Measurements from ENCODE around the gene VRTN. TPM values are rescaled to one million over a fixed set of nuclear protein-coding genes. Genes with fewer than 3 reads are reported as not detected.
A peak's percentile ranks its signal among the peaks of the same experiment; 100 is the strongest.

Gene VRTN, protein sequence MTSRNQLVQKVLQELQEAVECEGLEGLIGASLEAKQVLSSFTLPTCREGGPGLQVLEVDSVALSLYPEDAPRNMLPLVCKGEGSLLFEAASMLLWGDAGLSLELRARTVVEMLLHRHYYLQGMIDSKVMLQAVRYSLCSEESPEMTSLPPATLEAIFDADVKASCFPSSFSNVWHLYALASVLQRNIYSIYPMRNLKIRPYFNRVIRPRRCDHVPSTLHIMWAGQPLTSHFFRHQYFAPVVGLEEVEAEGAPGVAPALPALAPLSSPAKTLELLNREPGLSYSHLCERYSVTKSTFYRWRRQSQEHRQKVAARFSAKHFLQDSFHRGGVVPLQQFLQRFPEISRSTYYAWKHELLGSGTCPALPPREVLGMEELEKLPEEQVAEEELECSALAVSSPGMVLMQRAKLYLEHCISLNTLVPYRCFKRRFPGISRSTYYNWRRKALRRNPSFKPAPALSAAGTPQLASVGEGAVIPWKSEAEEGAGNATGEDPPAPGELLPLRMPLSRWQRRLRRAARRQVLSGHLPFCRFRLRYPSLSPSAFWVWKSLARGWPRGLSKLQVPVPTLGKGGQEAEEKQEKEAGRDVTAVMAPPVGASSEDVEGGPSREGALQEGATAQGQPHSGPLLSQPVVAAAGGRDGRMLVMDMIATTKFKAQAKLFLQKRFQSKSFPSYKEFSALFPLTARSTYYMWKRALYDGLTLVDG
- not detected in 2 replicates for total RNA-seq (2022)
- not detected for Bru-seq, nascent RNA
- BruChase-seq, experiment 1, labeled RNA remaining after a 6-hour chase = not detected
- not detected for BruChase-seq, experiment 2, labeled RNA remaining after a 2-hour chase
- long read RNA-seq = 0 reads

DNA sequence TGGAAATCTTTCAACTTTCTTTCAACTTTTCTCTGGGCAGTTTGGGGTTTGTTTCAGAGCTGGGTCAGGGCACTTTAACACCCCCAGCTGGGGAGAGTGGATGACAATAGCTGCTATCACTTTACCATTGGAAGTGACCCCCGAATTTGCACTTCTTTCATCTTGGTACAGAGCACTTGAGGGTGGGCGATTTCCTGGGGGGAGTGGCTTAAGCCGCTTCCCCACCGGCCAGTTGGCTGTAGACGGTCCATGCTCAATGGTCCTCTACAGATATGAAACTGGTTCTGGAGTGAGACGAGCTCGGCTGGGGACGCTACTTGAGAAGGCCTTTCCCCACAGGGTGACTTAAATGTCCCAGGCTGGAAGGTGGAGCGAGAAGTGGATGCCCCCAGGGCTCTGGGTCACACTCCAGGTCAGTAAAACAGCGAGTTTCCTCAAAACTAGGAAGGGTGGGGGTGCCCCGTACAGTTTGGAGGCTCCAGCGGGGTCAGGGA lies at the start of gene VRTN:
Gene VRTN (plus strand): TSS at position 231 of the 494 bp plus-strand sequence. CDS start 8,313 bp downstream, outside the sequence.
- Mint-ChIP-seq H3K4me1 (ENCODE audit: insufficient read depth, unreplicated experiment) (peaks cover 6% of the 10 kb centered on the region), H3K27ac (ENCODE audit: low read depth, unreplicated experiment) (no peak within 1 kb of the TSS), H3K4me3 (ENCODE audit: unreplicated experiment) (no peak within 1 kb of the TSS), H3K9me3 (ENCODE audit: unreplicated experiment) (no peaks in the 10 kb centered on the region), H3K27me3 (ENCODE audit: insufficient read depth, unreplicated experiment) (peaks cover 41% of the 10 kb centered on the region), H3K36me3 (ENCODE audit: insufficient read depth, unreplicated experiment) (no peaks in the 10 kb centered on the region)
- TF ChIP-seq, protein P1, sequence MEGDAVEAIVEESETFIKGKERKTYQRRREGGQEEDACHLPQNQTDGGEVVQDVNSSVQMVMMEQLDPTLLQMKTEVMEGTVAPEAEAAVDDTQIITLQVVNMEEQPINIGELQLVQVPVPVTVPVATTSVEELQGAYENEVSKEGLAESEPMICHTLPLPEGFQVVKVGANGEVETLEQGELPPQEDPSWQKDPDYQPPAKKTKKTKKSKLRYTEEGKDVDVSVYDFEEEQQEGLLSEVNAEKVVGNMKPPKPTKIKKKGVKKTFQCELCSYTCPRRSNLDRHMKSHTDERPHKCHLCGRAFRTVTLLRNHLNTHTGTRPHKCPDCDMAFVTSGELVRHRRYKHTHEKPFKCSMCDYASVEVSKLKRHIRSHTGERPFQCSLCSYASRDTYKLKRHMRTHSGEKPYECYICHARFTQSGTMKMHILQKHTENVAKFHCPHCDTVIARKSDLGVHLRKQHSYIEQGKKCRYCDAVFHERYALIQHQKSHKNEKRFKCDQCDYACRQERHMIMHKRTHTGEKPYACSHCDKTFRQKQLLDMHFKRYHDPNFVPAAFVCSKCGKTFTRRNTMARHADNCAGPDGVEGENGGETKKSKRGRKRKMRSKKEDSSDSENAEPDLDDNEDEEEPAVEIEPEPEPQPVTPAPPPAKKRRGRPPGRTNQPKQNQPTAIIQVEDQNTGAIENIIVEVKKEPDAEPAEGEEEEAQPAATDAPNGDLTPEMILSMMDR (IDR thresholded peaks at IDR 0.05; ENCODE audit: unreplicated experiment) = no peak
- intact Hi-C loops (cut with micrococcal nuclease) = no loop called here
- no peak for DNase-seq (ENCODE audit: unreplicated experiment)
- ChIA-PET POLR2A (no interaction called here), CTCF (interaction anchor here (0.6 kb wide), 2 partner anchors 122 to 148 kb away, joined by 3 read pairs; no protein-coding TSS in a partner anchor)
- BruUV-seq (replicated peaks) = no TSS peak

DNA sequence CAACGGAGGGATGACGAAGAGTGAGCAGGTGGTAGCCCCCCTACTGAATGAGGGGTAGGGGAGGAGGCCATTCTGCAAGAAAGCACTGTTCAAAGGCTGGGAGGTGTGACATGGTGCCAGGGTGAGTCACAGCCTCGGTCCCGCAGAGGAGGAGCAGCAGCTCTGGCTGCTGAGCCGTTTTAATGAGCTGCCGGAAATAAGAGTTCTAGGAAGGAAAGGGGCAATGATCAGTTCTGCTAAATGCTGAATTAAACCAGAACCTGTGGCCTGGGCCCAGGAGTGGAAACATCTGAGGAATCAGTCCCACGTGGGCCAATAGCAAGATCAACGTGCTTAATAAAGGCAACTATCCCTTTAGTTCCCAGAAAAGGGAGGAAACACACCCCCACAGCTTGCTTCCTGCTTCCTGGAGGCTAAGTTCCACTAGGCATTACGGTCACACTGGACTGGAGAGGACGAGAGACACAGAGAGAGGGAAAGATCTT lies 49.2 kb upstream of the VRTN start:
- peak; percentile 52 for DNase-seq (ENCODE audit: unreplicated experiment)
- Mint-ChIP-seq H3K4me1 (ENCODE audit: insufficient read depth, unreplicated experiment) (peaks cover 11% of the 10 kb centered on the region), H3K9me3 (ENCODE audit: unreplicated experiment) (no peaks in the 10 kb centered on the region), H3K27me3 (ENCODE audit: insufficient read depth, unreplicated experiment) (no peaks in the 10 kb centered on the region), H3K4me3 (ENCODE audit: unreplicated experiment) (peak overlapping the region; percentile 43), H3K27ac (ENCODE audit: low read depth, unreplicated experiment) (peak overlapping the region; percentile 24), H3K36me3 (ENCODE audit: insufficient read depth, unreplicated experiment) (peaks cover 15% of the 10 kb centered on the region)
- CTCF ChIA-PET = interaction anchor here (0.7 to 1.2 kb wide), 2 partner anchors 26 to 172 kb away, joined by 3 read pairs; no protein-coding TSS in a partner anchor
- intact Hi-C loops (cut with micrococcal nuclease) = no loop called here
- POLR2A ChIA-PET = no interaction called here
- TF ChIP-seq, protein P1 (IDR thresholded peaks at IDR 0.05; ENCODE audit: unreplicated experiment) = no peak
- no TSS peak for BruUV-seq (replicated peaks)

- DNase-seq (ENCODE audit: unreplicated experiment) = no peak
- Mint-ChIP-seq H3K36me3 (ENCODE audit: insufficient read depth, unreplicated experiment) (peaks cover 15% of the 10 kb centered on the region), H3K4me3 (ENCODE audit: unreplicated experiment) (peak overlapping the region; percentile 99), H3K9me3 (ENCODE audit: unreplicated experiment) (no peaks in the 10 kb centered on the region), H3K27ac (ENCODE audit: low read depth, unreplicated experiment) (peak overlapping the region; percentile 81), H3K27me3 (ENCODE audit: insufficient read depth, unreplicated experiment) (no peaks in the 10 kb centered on the region), H3K4me1 (ENCODE audit: insufficient read depth, unreplicated experiment) (peaks cover 11% of the 10 kb centered on the region)
- intact Hi-C loops (cut with micrococcal nuclease) = no loop called here
- POLR2A ChIA-PET = interaction anchor here (0.7 to 3.1 kb wide), 3 partner anchors 49 to 703 kb away, joined by 3 to 12 read pairs (median 3); partner anchors contain the start of genes ISCA2 and NPC2
- CTCF ChIA-PET = interaction anchor here (0.7 kb wide), 2 partner anchors 26 to 1884 kb away, joined by 3 read pairs; no protein-coding TSS in a partner anchor
- TF ChIP-seq, protein P1 (IDR thresholded peaks at IDR 0.05; ENCODE audit: unreplicated experiment) = no peak
- BruUV-seq (replicated peaks) = no TSS peak
Observed at GRCh38 chr14:74301594-74302151, 46.6 kb upstream of the VRTN start.
